ENCODE measurements around the gene BNIP5.

The BNIP5 gene

DNA sequence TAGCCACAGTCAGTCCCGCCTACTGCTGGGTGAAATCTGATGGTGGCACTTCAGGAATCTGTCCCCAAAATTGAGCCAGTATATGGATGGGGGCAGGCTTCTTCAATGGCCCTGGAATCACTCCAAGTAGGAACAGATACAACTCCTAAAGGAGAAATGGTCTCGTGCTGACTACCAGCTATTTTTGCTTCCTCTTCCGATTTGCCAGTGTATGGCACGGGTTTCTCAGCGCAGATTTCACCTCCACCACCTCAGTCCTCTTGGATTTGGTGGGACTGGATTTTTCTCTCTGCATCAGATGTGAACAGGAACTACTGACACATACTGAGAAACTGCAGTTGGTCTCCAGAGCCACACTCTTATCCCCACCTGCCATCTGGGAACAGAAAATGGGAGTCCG, 39.6 kb downstream of the BNIP5 start:
- TF ChIP-seq ZNF660 (tag by site-specific recombination; IDR thresholded peaks at IDR 0.05): no peak
- no peak for TF ChIP-seq ZSCAN30 (tag by site-specific recombination; IDR thresholded peaks at IDR 0.05)
- TF ChIP-seq, protein P1, sequence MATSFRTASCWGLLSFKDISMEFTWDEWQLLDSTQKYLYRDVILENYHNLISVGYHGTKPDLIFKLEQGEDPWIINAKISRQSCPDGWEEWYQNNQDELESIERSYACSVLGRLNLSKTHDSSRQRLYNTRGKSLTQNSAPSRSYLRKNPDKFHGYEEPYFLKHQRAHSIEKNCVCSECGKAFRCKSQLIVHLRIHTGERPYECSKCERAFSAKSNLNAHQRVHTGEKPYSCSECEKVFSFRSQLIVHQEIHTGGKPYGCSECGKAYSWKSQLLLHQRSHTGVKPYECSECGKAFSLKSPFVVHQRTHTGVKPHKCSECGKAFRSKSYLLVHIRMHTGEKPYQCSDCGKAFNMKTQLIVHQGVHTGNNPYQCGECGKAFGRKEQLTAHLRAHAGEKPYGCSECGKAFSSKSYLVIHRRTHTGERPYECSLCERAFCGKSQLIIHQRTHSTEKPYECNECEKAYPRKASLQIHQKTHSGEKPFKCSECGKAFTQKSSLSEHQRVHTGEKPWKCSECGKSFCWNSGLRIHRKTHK (tag by site-specific recombination; IDR thresholded peaks at IDR 0.05): no peak
- no peak for TF ChIP-seq ZNF768 (tag by site-specific recombination; IDR thresholded peaks at IDR 0.05)
- no peak for TF ChIP-seq TCF7L2 (IDR thresholded peaks at IDR 0.05; ENCODE audit: borderline replicate concordance, low read depth, low read length)
- no peak for TF ChIP-seq SP3 (tag by site-specific recombination; IDR thresholded peaks at IDR 0.05)
- no peak for TF ChIP-seq ZNF521 (tag by site-specific recombination; IDR thresholded peaks at IDR 0.05)
- TF ChIP-seq REPIN1 (tag by site-specific recombination; IDR thresholded peaks at IDR 0.05; ENCODE audit: low read depth): no peak
- TF ChIP-seq ZNF184 (tag by site-specific recombination; IDR thresholded peaks at IDR 0.05): no peak
- TF ChIP-seq ZNF341 (tag by site-specific recombination; IDR thresholded peaks at IDR 0.05; ENCODE audit: low read depth): no peak
- no peak for TF ChIP-seq ZNF169 (tag by site-specific recombination; IDR thresholded peaks at IDR 0.05)
- TF ChIP-seq, protein P2, sequence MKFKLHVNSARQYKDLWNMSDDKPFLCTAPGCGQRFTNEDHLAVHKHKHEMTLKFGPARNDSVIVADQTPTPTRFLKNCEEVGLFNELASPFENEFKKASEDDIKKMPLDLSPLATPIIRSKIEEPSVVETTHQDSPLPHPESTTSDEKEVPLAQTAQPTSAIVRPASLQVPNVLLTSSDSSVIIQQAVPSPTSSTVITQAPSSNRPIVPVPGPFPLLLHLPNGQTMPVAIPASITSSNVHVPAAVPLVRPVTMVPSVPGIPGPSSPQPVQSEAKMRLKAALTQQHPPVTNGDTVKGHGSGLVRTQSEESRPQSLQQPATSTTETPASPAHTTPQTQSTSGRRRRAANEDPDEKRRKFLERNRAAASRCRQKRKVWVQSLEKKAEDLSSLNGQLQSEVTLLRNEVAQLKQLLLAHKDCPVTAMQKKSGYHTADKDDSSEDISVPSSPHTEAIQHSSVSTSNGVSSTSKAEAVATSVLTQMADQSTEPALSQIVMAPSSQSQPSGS (tag by site-specific recombination; IDR thresholded peaks at IDR 0.05; ENCODE audit: low read depth): no peak
- TF ChIP-seq, protein P3, sequence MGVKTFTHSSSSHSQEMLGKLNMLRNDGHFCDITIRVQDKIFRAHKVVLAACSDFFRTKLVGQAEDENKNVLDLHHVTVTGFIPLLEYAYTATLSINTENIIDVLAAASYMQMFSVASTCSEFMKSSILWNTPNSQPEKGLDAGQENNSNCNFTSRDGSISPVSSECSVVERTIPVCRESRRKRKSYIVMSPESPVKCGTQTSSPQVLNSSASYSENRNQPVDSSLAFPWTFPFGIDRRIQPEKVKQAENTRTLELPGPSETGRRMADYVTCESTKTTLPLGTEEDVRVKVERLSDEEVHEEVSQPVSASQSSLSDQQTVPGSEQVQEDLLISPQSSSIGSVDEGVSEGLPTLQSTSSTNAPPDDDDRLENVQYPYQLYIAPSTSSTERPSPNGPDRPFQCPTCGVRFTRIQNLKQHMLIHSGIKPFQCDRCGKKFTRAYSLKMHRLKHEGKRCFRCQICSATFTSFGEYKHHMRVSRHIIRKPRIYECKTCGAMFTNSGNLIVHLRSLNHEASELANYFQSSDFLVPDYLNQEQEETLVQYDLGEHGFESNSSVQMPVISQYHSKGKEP (tag by site-specific recombination; IDR thresholded peaks at IDR 0.05): no peak
- TF ChIP-seq, protein P4, sequence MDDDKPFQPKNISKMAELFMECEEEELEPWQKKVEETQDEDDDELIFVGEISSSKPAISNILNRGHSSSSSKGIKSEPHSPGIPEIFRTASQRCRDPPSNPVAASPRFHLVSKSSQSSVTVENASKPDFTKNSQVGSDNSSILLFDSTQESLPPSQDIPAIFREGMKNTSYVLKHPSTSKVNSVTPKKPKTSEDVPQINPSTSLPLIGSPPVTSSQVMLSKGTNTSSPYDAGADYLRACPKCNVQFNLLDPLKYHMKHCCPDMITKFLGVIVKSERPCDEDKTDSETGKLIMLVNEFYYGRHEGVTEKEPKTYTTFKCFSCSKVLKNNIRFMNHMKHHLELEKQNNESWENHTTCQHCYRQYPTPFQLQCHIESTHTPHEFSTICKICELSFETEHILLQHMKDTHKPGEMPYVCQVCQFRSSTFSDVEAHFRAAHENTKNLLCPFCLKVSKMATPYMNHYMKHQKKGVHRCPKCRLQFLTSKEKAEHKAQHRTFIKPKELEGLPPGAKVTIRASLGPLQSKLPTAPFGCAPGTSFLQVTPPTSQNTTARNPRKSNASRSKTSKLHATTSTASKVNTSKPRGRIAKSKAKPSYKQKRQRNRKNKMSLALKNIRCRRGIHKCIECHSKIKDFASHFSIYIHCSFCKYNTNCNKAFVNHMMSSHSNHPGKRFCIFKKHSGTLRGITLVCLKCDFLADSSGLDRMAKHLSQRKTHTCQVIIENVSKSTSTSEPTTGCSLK (tag by site-specific recombination; IDR thresholded peaks at IDR 0.05): no peak
- TF ChIP-seq, protein P5, sequence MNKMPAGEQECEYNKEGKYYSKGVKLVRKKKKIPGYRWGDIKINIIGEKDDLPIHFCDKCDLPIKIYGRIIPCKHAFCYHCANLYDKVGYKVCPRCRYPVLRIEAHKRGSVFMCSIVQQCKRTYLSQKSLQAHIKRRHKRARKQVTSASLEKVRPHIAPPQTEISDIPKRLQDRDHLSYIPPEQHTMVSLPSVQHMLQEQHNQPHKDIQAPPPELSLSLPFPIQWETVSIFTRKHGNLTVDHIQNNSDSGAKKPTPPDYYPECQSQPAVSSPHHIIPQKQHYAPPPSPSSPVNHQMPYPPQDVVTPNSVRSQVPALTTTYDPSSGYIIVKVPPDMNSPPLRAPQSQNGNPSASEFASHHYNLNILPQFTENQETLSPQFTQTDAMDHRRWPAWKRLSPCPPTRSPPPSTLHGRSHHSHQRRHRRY (tag by site-specific recombination; IDR thresholded peaks at IDR 0.05): no peak
- no peak for TF ChIP-seq ZNF677 (tag by site-specific recombination; IDR thresholded peaks at IDR 0.05)
- no peak for TF ChIP-seq ZNF701 (tag by site-specific recombination; IDR thresholded peaks at IDR 0.05)
- no peak for TF ChIP-seq ZNF555 (tag by site-specific recombination; conservative IDR thresholded peaks at IDR 0.05)
- TF ChIP-seq MYNN (tag by site-specific recombination; IDR thresholded peaks at IDR 0.05; ENCODE audit: borderline replicate concordance): no peak
- TF ChIP-seq, protein P6, sequence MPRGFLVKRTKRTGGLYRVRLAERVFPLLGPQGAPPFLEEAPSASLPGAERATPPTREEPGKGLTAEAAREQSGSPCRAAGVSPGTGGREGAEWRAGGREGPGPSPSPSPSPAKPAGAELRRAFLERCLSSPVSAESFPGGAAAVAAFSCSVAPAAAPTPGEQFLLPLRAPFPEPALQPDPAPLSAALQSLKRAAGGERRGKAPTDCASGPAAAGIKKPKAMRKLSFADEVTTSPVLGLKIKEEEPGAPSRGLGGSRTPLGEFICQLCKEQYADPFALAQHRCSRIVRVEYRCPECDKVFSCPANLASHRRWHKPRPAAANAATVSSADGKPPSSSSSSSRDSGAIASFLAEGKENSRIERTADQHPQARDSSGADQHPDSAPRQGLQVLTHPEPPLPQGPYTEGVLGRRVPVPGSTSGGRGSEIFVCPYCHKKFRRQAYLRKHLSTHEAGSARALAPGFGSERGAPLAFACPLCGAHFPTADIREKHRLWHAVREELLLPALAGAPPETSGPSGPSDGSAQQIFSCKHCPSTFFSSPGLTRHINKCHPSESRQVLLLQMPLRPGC (tag by site-specific recombination; IDR thresholded peaks at IDR 0.05): no peak
- Histone ChIP-seq H3K27ac (ENCODE audit: extremely low read depth, low read depth, low read length) (no peak overlapping the region), H3K4me1 (ENCODE audit: control insufficient read depth, insufficient read depth, low read length) (no peaks in the 10 kb centered on the region), H3K36me3 (ENCODE audit: control insufficient read depth in 2 of 2, insufficient read depth in 1 of 2, low read length in 2 of 2) (no peaks in the 10 kb centered on the region), H3K9me3 (ENCODE audit: control insufficient read depth, insufficient read depth, low read depth, low read length) (no peaks in the 10 kb centered on the region), H3K4me3 (ENCODE audit: low read depth, low read length) (no peak overlapping the region)
- ChIA-PET POLR2A (no interaction called here), CTCF (interaction anchor here (0.6 to 1.9 kb wide), 5 partner anchors 44 to 176 kb away, joined by 3 to 8 read pairs (median 6); no protein-coding TSS in a partner anchor)
